Measurements from ENCODE around the gene UBE2Q1. TPM values are rescaled to one million over a fixed set of nuclear protein-coding genes. Genes with fewer than 3 reads are reported as not detected.

UBE2Q1 gene
- total and polyA plus RNA-seq, 2 donors from 2014 or later = 72.3 to 77.6 TPM

DNA sequence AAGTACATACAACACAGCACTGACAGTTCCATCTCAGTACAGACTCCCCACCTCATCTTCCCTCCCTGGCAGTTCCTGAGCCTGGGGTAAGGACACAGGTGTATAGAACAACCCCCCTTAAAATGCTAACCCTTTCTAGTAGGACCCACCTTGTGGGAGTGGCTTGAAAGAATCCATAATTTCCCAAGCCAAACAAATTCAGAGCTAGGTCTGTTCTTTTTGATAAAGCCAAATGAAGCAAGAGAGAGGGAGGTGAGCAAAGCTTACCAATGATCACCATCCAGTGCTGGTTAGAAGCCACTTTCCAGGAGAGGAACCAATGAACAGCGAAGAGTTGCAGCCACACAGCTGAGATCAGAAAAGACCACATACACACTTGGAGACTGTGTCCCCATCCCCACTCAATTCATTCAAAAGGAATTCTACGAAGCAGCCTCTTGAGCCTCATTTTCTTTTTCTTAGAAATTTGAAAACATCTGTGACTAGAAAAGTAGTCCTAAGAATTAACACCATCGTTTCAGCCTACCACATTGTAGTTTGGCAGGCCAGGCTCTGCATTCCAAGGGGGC, 9.2 kb downstream of the UBE2Q1 start:
- TF ChIP-seq, protein P1, sequence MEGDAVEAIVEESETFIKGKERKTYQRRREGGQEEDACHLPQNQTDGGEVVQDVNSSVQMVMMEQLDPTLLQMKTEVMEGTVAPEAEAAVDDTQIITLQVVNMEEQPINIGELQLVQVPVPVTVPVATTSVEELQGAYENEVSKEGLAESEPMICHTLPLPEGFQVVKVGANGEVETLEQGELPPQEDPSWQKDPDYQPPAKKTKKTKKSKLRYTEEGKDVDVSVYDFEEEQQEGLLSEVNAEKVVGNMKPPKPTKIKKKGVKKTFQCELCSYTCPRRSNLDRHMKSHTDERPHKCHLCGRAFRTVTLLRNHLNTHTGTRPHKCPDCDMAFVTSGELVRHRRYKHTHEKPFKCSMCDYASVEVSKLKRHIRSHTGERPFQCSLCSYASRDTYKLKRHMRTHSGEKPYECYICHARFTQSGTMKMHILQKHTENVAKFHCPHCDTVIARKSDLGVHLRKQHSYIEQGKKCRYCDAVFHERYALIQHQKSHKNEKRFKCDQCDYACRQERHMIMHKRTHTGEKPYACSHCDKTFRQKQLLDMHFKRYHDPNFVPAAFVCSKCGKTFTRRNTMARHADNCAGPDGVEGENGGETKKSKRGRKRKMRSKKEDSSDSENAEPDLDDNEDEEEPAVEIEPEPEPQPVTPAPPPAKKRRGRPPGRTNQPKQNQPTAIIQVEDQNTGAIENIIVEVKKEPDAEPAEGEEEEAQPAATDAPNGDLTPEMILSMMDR (IDR thresholded peaks at IDR 0.05; ENCODE audit: borderline replicate concordance, extremely low read depth, insufficient read depth) = no peak
- no peak overlapping the region for H3K27ac ChIP-seq (ENCODE audit: low read depth in 2 of 2, low read length in 2 of 2)
- intact Hi-C loops (cut with DNase I) = loop anchor here (5.0 kb wide), 1 partner anchor 72 kb away; no protein-coding TSS in a partner anchor
- H3K9me3 ChIP-seq (ENCODE audit: control insufficient read depth in 2 of 3, insufficient read depth in 1 of 3, low read length in 3 of 3) = no peaks in the 10 kb centered on the region
- no peaks in the 10 kb centered on the region for H3K27me3 ChIP-seq (ENCODE audit: control insufficient read depth, insufficient read depth, low read length)
- peaks cover 13 to 53% (median 42%) of the 10 kb centered on the region in 3 donors for H3K36me3 ChIP-seq (ENCODE audit: control insufficient read depth in 2 of 3, insufficient read depth in 3 of 3, low read length in 3 of 3)
- H3K4me1 ChIP-seq (ENCODE audit: control insufficient read depth in 2 of 3, insufficient read depth in 2 of 3, low read depth in 1 of 3, low read length in 3 of 3) = peaks cover 0 to 10% (median 5%) of the 10 kb centered on the region in 3 donors
- FAIRE-seq = no peak
- no peak overlapping the region for H3K4me3 ChIP-seq (ENCODE audit: low read length in 3 of 3)
- no peak for DNase-seq
- H3K9ac ChIP-seq (ENCODE audit: low read length in 3 of 3) = no peak overlapping the region

DNA sequence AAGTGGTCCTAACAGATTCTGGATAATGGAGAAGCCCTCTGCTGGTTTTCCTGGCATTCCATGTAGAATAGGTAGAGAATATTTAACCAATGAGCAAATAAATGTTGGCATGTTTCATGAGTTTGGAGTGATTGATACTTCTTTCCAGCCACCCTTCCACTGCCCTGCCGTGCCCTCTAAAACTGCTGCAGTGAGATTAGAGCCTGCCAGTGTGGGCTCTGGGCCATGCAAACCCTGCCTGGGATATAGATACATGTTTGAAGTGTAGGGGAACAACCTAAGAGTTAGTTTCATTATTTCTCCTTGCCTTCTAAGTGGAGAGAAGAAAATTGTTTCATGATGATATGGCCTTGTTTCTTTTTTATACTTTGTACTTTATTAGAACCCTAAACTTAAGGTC, 10.4 kb downstream of the UBE2Q1 start:
- Histone ChIP-seq H3K36me3 (ENCODE audit: control insufficient read depth in 2 of 3, insufficient read depth in 3 of 3, low read length in 3 of 3) (peaks cover 6 to 41% (median 32%) of the 10 kb centered on the region in 3 donors), H3K4me3 (ENCODE audit: low read length in 3 of 3) (no peak overlapping the region), H3K27ac (ENCODE audit: low read depth in 2 of 2, low read length in 2 of 2) (peak overlapping the region; percentile 20 to 36), H3K4me1 (ENCODE audit: control insufficient read depth in 2 of 3, insufficient read depth in 2 of 3, low read depth in 1 of 3, low read length in 3 of 3) (peaks cover 0 to 10% (median 5%) of the 10 kb centered on the region in 3 donors), H3K27me3 (ENCODE audit: control insufficient read depth, insufficient read depth, low read length) (no peaks in the 10 kb centered on the region), H3K9ac (ENCODE audit: low read length in 3 of 3) (no peak overlapping the region), H3K9me3 (ENCODE audit: control insufficient read depth in 2 of 3, insufficient read depth in 1 of 3, low read length in 3 of 3) (no peaks in the 10 kb centered on the region)
- no peak for DNase-seq
- TF ChIP-seq, protein P1 (IDR thresholded peaks at IDR 0.05; ENCODE audit: borderline replicate concordance, extremely low read depth, insufficient read depth) = no peak
- no peak for FAIRE-seq
- intact Hi-C loops (cut with DNase I) = loop anchor here (5.0 kb wide), 1 partner anchor 71 kb away; no protein-coding TSS in a partner anchor

DNA sequence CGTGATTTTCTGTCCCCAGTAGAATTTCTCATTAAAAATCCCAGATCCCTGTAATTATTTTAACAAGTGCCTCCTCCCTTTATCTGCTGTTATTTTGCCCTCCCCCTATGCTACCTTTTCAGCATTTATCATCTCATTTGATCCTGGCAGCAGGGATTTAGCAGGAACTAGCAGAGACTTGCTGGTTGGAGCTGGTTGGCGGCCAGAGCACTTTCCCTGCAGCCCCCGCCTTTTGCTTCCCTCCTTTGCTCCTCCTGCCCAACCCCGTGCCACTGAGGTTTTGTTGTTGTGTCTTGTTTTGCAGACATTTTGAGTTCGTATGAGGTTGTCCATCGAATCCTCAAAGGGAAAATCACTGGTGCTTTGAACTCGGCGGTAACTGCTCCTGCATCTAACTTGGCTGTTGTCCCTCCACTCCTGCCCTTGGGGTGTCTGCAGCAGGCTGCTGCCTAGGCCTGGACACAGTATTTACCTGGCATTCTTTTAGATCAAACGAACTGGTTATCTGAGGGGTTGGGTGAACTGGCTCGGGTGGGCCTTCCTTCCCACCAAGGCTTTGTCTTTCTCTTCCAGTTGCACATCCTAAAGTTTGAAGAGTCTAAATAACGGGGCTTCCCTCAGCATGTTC, 11.2 kb downstream of the UBE2Q1 start:
- H3K9ac ChIP-seq (ENCODE audit: low read length in 3 of 3) = peak overlapping the region in 1 of 3 donors; percentile 28
- no peak for FAIRE-seq
- no peaks in the 10 kb centered on the region for H3K27me3 ChIP-seq (ENCODE audit: control insufficient read depth, insufficient read depth, low read length)
- intact Hi-C loops (cut with DNase I) = loop anchor here (5.0 kb wide), 1 partner anchor 70 kb away; no protein-coding TSS in a partner anchor
- H3K4me3 ChIP-seq (ENCODE audit: low read length in 3 of 3) = no peak overlapping the region
- TF ChIP-seq, protein P1 (IDR thresholded peaks at IDR 0.05; ENCODE audit: borderline replicate concordance, extremely low read depth, insufficient read depth) = no peak
- H3K9me3 ChIP-seq (ENCODE audit: control insufficient read depth in 2 of 3, insufficient read depth in 1 of 3, low read length in 3 of 3) = no peaks in the 10 kb centered on the region
- no peak for DNase-seq
- H3K36me3 ChIP-seq (ENCODE audit: control insufficient read depth in 2 of 3, insufficient read depth in 3 of 3, low read length in 3 of 3) = peaks cover 4 to 33% (median 24%) of the 10 kb centered on the region in 3 donors
- H3K27ac ChIP-seq (ENCODE audit: low read depth in 2 of 2, low read length in 2 of 2) = peak overlapping the region; percentile 20 to 36
- peaks cover 0 to 10% (median 5%) of the 10 kb centered on the region in 3 donors for H3K4me1 ChIP-seq (ENCODE audit: control insufficient read depth in 2 of 3, insufficient read depth in 2 of 3, low read depth in 1 of 3, low read length in 3 of 3)

All from kidney (tissue), 14 donors.